ENCODE data around the gene EGF. TPM values are rescaled to one million over a fixed set of nuclear protein-coding genes. Genes with fewer than 3 reads are reported as not detected.

The EGF gene
- polyA plus RNA-seq, 1 donor from 2014 or later, result not detected

DNA sequence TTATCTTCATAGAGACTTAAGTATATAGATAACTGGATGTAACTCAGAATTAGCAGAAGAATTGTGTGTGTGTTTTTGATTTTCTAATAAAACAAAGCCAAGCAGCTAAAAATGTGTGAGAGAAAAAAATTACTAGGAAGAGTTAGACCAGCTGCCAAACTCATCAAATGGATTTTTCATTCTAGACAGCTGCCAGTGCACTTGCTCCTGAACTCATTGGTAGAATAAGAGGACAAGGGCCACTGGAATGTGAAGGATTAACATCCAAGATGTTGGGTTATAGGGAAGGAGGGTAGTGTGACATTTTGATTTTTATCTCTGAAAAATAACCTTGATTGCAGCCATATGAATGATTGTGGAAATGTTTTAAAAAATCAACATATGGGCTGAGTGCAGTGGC is 49.7 kb downstream of the EGF start:
- no peak overlapping the region for H3K9ac ChIP-seq (ENCODE audit: low read length)
- no peak overlapping the region for H3K4me2 ChIP-seq (ENCODE audit: low read length)
- no peaks in the 10 kb centered on the region for H3K9me2 ChIP-seq (ENCODE audit: insufficient read depth, low read length)
- no peaks in the 10 kb centered on the region for H3K27me3 ChIP-seq (ENCODE audit: insufficient read depth, low read depth, low read length)
- no peaks in the 10 kb centered on the region for H3K9me3 ChIP-seq (ENCODE audit: low read length)
- no peaks in the 10 kb centered on the region for H3K36me3 ChIP-seq (ENCODE audit: insufficient read depth, low read length)
- no peak overlapping the region for H3K27ac ChIP-seq (ENCODE audit: low read length)
- TF ChIP-seq POLR2AphosphoS5 (IDR thresholded peaks at IDR 0.05), result no peak
- TF ChIP-seq, protein P1, sequence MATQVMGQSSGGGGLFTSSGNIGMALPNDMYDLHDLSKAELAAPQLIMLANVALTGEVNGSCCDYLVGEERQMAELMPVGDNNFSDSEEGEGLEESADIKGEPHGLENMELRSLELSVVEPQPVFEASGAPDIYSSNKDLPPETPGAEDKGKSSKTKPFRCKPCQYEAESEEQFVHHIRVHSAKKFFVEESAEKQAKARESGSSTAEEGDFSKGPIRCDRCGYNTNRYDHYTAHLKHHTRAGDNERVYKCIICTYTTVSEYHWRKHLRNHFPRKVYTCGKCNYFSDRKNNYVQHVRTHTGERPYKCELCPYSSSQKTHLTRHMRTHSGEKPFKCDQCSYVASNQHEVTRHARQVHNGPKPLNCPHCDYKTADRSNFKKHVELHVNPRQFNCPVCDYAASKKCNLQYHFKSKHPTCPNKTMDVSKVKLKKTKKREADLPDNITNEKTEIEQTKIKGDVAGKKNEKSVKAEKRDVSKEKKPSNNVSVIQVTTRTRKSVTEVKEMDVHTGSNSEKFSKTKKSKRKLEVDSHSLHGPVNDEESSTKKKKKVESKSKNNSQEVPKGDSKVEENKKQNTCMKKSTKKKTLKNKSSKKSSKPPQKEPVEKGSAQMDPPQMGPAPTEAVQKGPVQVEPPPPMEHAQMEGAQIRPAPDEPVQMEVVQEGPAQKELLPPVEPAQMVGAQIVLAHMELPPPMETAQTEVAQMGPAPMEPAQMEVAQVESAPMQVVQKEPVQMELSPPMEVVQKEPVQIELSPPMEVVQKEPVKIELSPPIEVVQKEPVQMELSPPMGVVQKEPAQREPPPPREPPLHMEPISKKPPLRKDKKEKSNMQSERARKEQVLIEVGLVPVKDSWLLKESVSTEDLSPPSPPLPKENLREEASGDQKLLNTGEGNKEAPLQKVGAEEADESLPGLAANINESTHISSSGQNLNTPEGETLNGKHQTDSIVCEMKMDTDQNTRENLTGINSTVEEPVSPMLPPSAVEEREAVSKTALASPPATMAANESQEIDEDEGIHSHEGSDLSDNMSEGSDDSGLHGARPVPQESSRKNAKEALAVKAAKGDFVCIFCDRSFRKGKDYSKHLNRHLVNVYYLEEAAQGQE (IDR thresholded peaks at IDR 0.05; ENCODE audit: borderline replicate concordance), result no peak
- TF ChIP-seq MXI1 (conservative IDR thresholded peaks at IDR 0.05; ENCODE audit: poor library complexity, severe bottlenecking), result no peak
- TF ChIP-seq SMC3 (conservative IDR thresholded peaks at IDR 0.05; ENCODE audit: poor library complexity), result no peak
- no peak for TF ChIP-seq TAF1 (IDR thresholded peaks at IDR 0.05; ENCODE audit: low read depth)
- no peak for TF ChIP-seq RAD21 (conservative IDR thresholded peaks at IDR 0.05)
- TF ChIP-seq, protein P2, sequence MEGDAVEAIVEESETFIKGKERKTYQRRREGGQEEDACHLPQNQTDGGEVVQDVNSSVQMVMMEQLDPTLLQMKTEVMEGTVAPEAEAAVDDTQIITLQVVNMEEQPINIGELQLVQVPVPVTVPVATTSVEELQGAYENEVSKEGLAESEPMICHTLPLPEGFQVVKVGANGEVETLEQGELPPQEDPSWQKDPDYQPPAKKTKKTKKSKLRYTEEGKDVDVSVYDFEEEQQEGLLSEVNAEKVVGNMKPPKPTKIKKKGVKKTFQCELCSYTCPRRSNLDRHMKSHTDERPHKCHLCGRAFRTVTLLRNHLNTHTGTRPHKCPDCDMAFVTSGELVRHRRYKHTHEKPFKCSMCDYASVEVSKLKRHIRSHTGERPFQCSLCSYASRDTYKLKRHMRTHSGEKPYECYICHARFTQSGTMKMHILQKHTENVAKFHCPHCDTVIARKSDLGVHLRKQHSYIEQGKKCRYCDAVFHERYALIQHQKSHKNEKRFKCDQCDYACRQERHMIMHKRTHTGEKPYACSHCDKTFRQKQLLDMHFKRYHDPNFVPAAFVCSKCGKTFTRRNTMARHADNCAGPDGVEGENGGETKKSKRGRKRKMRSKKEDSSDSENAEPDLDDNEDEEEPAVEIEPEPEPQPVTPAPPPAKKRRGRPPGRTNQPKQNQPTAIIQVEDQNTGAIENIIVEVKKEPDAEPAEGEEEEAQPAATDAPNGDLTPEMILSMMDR (IDR thresholded peaks at IDR 0.05; ENCODE audit: poor library complexity, severe bottlenecking), result no peak
- TF ChIP-seq EP300 (conservative IDR thresholded peaks at IDR 0.05; ENCODE audit: poor library complexity, severe bottlenecking), result no peak
- TF ChIP-seq EZH2 (IDR thresholded peaks at IDR 0.05; ENCODE audit: borderline replicate concordance, insufficient read depth, low read length, poor library complexity, severe bottlenecking), result no peak
- no peak overlapping the region for H2AFZ ChIP-seq (ENCODE audit: low read depth, low read length)
- H4K20me1 ChIP-seq (ENCODE audit: insufficient read depth), result no peaks in the 10 kb centered on the region
- no peaks in the 10 kb centered on the region for H3K79me2 ChIP-seq (replicated peaks; ENCODE audit: insufficient read depth, low read length)
- no peaks in the 10 kb centered on the region for H3F3A ChIP-seq (ENCODE audit: insufficient read depth, low read length, poor library complexity, severe bottlenecking)
- no peak overlapping the region for H3K4me3 ChIP-seq (ENCODE audit: low read length)

DNA sequence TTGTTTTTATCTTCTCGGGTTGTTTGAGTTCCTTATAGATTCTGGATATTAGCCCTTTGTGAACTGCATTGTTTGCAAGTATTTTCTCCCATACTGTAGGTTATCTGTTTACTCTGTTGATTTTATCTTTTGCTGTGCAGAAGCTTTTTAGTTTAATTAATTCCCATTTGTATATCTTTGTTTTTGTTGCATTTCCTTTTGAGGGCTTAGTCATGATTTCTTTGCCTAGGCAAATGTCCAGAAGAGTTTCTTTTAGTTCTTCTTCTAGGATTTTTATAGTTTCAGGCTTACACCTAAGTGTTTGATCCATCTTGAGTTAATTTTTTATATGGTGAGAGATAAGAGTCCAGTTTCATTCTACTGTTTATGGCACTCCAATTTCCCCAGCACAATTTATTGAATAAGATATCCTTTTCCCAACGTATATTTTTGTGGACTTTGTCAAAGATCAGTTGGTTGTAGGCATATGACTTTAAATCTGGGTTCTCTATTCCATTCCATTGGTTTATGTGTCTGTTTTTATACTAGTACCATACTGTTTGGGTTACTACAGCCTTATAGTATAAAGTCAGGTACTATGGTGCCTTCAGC is 54.3 kb downstream of the EGF start:
- H4K20me1 ChIP-seq (ENCODE audit: insufficient read depth), result no peaks in the 10 kb centered on the region
- no peak overlapping the region for H3K27ac ChIP-seq (ENCODE audit: low read length)
- H2AFZ ChIP-seq (ENCODE audit: low read depth, low read length), result no peak overlapping the region
- no peak overlapping the region for H3K4me3 ChIP-seq (ENCODE audit: low read length)
- no peaks in the 10 kb centered on the region for H3K36me3 ChIP-seq (ENCODE audit: insufficient read depth, low read length)
- no peak overlapping the region for H3K9ac ChIP-seq (ENCODE audit: low read length)
- no peaks in the 10 kb centered on the region for H3K9me3 ChIP-seq (ENCODE audit: low read length)
- H3K9me2 ChIP-seq (ENCODE audit: insufficient read depth, low read length), result no peaks in the 10 kb centered on the region
- no peak for TF ChIP-seq RAD21 (conservative IDR thresholded peaks at IDR 0.05)
- no peak for TF ChIP-seq EP300 (conservative IDR thresholded peaks at IDR 0.05; ENCODE audit: poor library complexity, severe bottlenecking)
- TF ChIP-seq POLR2AphosphoS5 (IDR thresholded peaks at IDR 0.05), result no peak
- TF ChIP-seq TAF1 (IDR thresholded peaks at IDR 0.05; ENCODE audit: low read depth), result no peak
- TF ChIP-seq, protein P1 (IDR thresholded peaks at IDR 0.05; ENCODE audit: borderline replicate concordance), result no peak
- TF ChIP-seq MXI1 (conservative IDR thresholded peaks at IDR 0.05; ENCODE audit: poor library complexity, severe bottlenecking), result no peak
- no peak for TF ChIP-seq EZH2 (IDR thresholded peaks at IDR 0.05; ENCODE audit: borderline replicate concordance, insufficient read depth, low read length, poor library complexity, severe bottlenecking)
- TF ChIP-seq, protein P2 (IDR thresholded peaks at IDR 0.05; ENCODE audit: poor library complexity, severe bottlenecking), result no peak
- no peak for TF ChIP-seq SMC3 (conservative IDR thresholded peaks at IDR 0.05; ENCODE audit: poor library complexity)
- no peaks in the 10 kb centered on the region for H3K79me2 ChIP-seq (replicated peaks; ENCODE audit: insufficient read depth, low read length)
- H3K27me3 ChIP-seq (ENCODE audit: insufficient read depth, low read depth, low read length), result no peaks in the 10 kb centered on the region
- H3K4me2 ChIP-seq (ENCODE audit: low read length), result no peak overlapping the region
- no peaks in the 10 kb centered on the region for H3F3A ChIP-seq (ENCODE audit: insufficient read depth, low read length, poor library complexity, severe bottlenecking)
